ENCODE data around the gene CERK. TPM values are rescaled to one million over a fixed set of nuclear protein-coding genes. Genes with fewer than 3 reads are reported as not detected.
"Not testable (repeated sequence)": the region's sequence is repeated elsewhere in the genome, so short reads cannot be mapped to it uniquely, and the experiment has no call there.

The CERK gene
- 10 to 100 TPM; 14.7 to 27.2 (median 18.6) TPM for polyA plus RNA-seq

- peak within 1 kb of the TSS; percentile 52 for H3K27ac ChIP-seq (ENCODE audit: low read depth, low read length)
- 0 to 1% (median 0%) methylated on average over 66 to 98 of the region's 99 CpGs for WGBS, 3 donors
Measured at GRCh38 chr22:46737976-46738646, at the start of gene CERK. TSS of gene CERK (minus strand) at chr22:46738252. CDS start at chr22:46738148, 104 bp downstream.

GRCh38 chr22:46783721-46784120 is 45.7 kb upstream of the CERK start:
- no peak overlapping the region for H3K27ac ChIP-seq (ENCODE audit: low read depth, low read length)

GRCh38 chr22:46782200-46782599 is 44.1 kb upstream of the CERK start:
- 93 to 96% (median 94%) methylated on average over 10 of the region's 10 CpGs for WGBS, 3 donors
- H3K27ac ChIP-seq (ENCODE audit: low read depth, low read length), result not testable (repeated sequence)

More at GRCh38 chr22:46783721-46784120, 45.7 kb upstream of the CERK start:
- 60 to 94% (median 62%) methylated on average over 3 of the region's 3 CpGs for WGBS, 3 donors

GRCh38 chr22:46781291-46781690 is 43.2 kb upstream of the CERK start:
- H3K27ac ChIP-seq (ENCODE audit: low read depth, low read length), result no peak overlapping the region
- WGBS, 3 donors, result 95 to 98% (median 96%) methylated on average over 9 of the region's 9 CpGs

GRCh38 chr22:46780453-46780852 is 42.4 kb upstream of the CERK start:
- 74 to 92% (median 88%) methylated on average over 9 of the region's 9 CpGs for WGBS, 3 donors
- H3K27ac ChIP-seq (ENCODE audit: low read depth, low read length), result no peak overlapping the region

GRCh38 chr22:46779651-46780050 is 41.6 kb upstream of the CERK start:
- H3K27ac ChIP-seq (ENCODE audit: low read depth, low read length), result no peak overlapping the region
- WGBS, 3 donors, result 81 to 92% (median 91%) methylated on average over 9 of the region's 9 CpGs

- WGBS, 3 donors, result 91 to 97% (median 92%) methylated on average over 4 of the region's 4 CpGs
- no peak overlapping the region for H3K27ac ChIP-seq (ENCODE audit: low read depth, low read length)
Measured at GRCh38 chr22:46779023-46779422, 41.0 kb upstream of the CERK start.

GRCh38 chr22:46777609-46777970 is 39.5 kb upstream of the CERK start:
- 53 to 67% (median 60%) methylated on average over 11 of the region's 11 CpGs for WGBS, 3 donors
- H3K27ac ChIP-seq (ENCODE audit: low read depth, low read length), result no peak overlapping the region

- no peak overlapping the region for H3K27ac ChIP-seq (ENCODE audit: low read depth, low read length)
- WGBS, 3 donors, result 60 to 81% (median 62%) methylated on average over 18 of the region's 18 CpGs
Measured at GRCh38 chr22:46776876-46777608, 39.0 kb upstream of the CERK start.

GRCh38 chr22:46775850-46776826 is 38.1 kb upstream of the CERK start:
- no peak overlapping the region for H3K27ac ChIP-seq (ENCODE audit: low read depth, low read length)
- 74 to 78% (median 76%) methylated on average over 22 of the region's 22 CpGs for WGBS, 3 donors

- 70 to 77% (median 75%) methylated on average over 20 of the region's 20 CpGs for WGBS, 3 donors
- no peak overlapping the region for H3K27ac ChIP-seq (ENCODE audit: low read depth, low read length)
Measured at GRCh38 chr22:46774980-46775849, 37.2 kb upstream of the CERK start.

- H3K27ac ChIP-seq (ENCODE audit: low read depth, low read length), result no peak overlapping the region
- 57 to 81% (median 68%) methylated on average over 24 of the region's 24 CpGs for WGBS, 3 donors
Measured at GRCh38 chr22:46774253-46774979, 36.4 kb upstream of the CERK start.

GRCh38 chr22:46773076-46773475 is 35.0 kb upstream of the CERK start:
- no peak overlapping the region for H3K27ac ChIP-seq (ENCODE audit: low read depth, low read length)
- 76 to 86% (median 79%) methylated on average over 10 of the region's 10 CpGs for WGBS, 3 donors

GRCh38 chr22:46770726-46771125 is 32.7 kb upstream of the CERK start:
- WGBS, 3 donors, result 42 to 78% (median 47%) methylated on average over 9 of the region's 9 CpGs
- H3K27ac ChIP-seq (ENCODE audit: low read depth, low read length), result no peak overlapping the region

GRCh38 chr22:46770151-46770641 is 32.1 kb upstream of the CERK start:
- no peak overlapping the region for H3K27ac ChIP-seq (ENCODE audit: low read depth, low read length)
- WGBS, 3 donors, result 63 to 82% (median 75%) methylated on average over 14 of the region's 14 CpGs

- 92 to 93% (median 93%) methylated on average over 6 of the region's 6 CpGs for WGBS, 3 donors
- no peak overlapping the region for H3K27ac ChIP-seq (ENCODE audit: low read depth, low read length)
Measured at GRCh38 chr22:46769706-46770105, 31.7 kb upstream of the CERK start.

GRCh38 chr22:46769191-46769675 is 31.2 kb upstream of the CERK start:
- no peak overlapping the region for H3K27ac ChIP-seq (ENCODE audit: low read depth, low read length)
- 79 to 91% (median 88%) methylated on average over 17 of the region's 17 CpGs for WGBS, 3 donors

All from adipose tissue (tissue), 3 donors.